Panc1 (cell line): ENCODE data around the gene NR4A1.

Experiments used
- POLR2AphosphoS5 ChIP-seq: IDR thresholded peaks from 2 replicates; pipeline ENCODE4 v1.6.1; 2012; ENCODE audit warnings: mild to moderate bottlenecking, low read depth, low read length, moderate library complexity
- SIN3A ChIP-seq: IDR thresholded peaks from 2 replicates; pipeline ENCODE4 v1.6.1; 2012; ENCODE audit warnings: low read depth, mild to moderate bottlenecking, low read length, moderate library complexity, borderline replicate concordance; ENCODE audit not compliant: insufficient read depth
- TF ChIP-seq, protein P1 (sequence below): fragments of 450-650 bp; IDR thresholded peaks from 2 replicates; pipeline ENCODE4 v1.5.1; 2017; ENCODE audit warnings: mild to moderate bottlenecking
- TF ChIP-seq, protein P2 (sequence below), 2 experiments: IDR thresholded peaks; 2 replicates each; pipeline ENCODE4 v1.6.1; 2011 to 2012; ENCODE audit warnings: low read depth in 2 of 2, control low read depth in 1 of 2, low read length in 1 of 2, mild to moderate bottlenecking in 1 of 2, moderate library complexity in 1 of 2; ENCODE audit not compliant: insufficient read depth in 1 of 2

DNA sequence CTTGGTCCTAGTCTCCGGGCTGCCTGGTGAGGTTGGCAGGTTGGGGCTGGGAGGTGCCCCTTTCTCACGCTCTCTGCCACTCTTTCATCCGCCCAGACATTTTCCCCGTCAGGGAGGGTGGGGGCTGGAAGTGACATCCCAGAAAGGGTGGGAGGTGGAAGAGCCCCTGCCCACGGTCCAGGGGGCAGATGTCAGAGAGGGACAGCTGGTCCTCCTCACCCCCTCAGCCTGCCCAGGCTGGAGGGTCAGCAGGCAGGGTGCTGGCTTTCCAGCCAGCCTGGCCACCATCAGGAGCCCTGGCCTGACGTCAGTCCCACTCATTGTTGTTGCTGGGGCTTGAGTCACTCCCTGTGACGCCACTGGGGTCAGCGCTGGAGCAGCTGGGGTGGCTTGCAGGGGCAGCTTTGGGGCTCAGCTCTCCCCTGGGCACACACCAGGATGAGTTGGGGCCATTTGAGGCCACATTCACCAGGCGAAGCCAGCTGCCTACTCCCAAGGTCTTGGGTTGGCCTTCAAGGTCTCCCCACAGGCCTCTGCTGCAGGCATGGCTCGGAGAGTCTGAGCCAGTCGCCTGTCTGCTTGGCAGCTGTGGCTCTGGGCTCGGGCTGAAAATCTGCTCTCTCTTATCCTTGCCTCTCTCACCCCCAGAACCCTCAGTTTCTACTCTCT is 12.9 kb downstream of the NR4A1 start:
- TF ChIP-seq SIN3A (no peak), POLR2AphosphoS5 (no peak)
- TF ChIP-seq, protein P1, sequence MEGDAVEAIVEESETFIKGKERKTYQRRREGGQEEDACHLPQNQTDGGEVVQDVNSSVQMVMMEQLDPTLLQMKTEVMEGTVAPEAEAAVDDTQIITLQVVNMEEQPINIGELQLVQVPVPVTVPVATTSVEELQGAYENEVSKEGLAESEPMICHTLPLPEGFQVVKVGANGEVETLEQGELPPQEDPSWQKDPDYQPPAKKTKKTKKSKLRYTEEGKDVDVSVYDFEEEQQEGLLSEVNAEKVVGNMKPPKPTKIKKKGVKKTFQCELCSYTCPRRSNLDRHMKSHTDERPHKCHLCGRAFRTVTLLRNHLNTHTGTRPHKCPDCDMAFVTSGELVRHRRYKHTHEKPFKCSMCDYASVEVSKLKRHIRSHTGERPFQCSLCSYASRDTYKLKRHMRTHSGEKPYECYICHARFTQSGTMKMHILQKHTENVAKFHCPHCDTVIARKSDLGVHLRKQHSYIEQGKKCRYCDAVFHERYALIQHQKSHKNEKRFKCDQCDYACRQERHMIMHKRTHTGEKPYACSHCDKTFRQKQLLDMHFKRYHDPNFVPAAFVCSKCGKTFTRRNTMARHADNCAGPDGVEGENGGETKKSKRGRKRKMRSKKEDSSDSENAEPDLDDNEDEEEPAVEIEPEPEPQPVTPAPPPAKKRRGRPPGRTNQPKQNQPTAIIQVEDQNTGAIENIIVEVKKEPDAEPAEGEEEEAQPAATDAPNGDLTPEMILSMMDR = no peak
- TF ChIP-seq, protein P2, sequence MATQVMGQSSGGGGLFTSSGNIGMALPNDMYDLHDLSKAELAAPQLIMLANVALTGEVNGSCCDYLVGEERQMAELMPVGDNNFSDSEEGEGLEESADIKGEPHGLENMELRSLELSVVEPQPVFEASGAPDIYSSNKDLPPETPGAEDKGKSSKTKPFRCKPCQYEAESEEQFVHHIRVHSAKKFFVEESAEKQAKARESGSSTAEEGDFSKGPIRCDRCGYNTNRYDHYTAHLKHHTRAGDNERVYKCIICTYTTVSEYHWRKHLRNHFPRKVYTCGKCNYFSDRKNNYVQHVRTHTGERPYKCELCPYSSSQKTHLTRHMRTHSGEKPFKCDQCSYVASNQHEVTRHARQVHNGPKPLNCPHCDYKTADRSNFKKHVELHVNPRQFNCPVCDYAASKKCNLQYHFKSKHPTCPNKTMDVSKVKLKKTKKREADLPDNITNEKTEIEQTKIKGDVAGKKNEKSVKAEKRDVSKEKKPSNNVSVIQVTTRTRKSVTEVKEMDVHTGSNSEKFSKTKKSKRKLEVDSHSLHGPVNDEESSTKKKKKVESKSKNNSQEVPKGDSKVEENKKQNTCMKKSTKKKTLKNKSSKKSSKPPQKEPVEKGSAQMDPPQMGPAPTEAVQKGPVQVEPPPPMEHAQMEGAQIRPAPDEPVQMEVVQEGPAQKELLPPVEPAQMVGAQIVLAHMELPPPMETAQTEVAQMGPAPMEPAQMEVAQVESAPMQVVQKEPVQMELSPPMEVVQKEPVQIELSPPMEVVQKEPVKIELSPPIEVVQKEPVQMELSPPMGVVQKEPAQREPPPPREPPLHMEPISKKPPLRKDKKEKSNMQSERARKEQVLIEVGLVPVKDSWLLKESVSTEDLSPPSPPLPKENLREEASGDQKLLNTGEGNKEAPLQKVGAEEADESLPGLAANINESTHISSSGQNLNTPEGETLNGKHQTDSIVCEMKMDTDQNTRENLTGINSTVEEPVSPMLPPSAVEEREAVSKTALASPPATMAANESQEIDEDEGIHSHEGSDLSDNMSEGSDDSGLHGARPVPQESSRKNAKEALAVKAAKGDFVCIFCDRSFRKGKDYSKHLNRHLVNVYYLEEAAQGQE (IDR thresholded peaks at IDR 0.05; ENCODE audit: insufficient read depth in 1 of 2, low read depth in 2 of 2, low read length in 1 of 2) = no peak
